Smooth muscle cell (in vitro differentiated cells): Measurements from ENCODE around the gene IL17A. TPM values are rescaled to one million over a fixed set of nuclear protein-coding genes. Genes with fewer than 3 reads are reported as not detected.
"Not testable (repeated sequence)": the region's sequence is repeated elsewhere in the genome, so short reads cannot be mapped to it uniquely, and the experiment has no call there.

ENCODE experiments used
- DNase-seq: peaks from one replicate; lab custom pipeline; 2025; ENCODE audit not compliant: unreplicated experiment; lab: John Stamatoyannopoulos, UW
- H2AFZ ChIP-seq: fragments of 200-600 bp; sonication (generic); 2 replicates; pipeline ENCODE4 v1.6.0; 2016; ENCODE audit warnings: antibody characterized with exemption, low read depth, mild to moderate bottlenecking
- H3F3A ChIP-seq: fragments of 200-600 bp; sonication (generic); 2 replicates; pipeline ENCODE4 v1.6.0; 2017; ENCODE audit warnings: antibody characterized with exemption, low read depth
- H3K27ac ChIP-seq: fragments of 200-600 bp; sonication (generic); 2 replicates; pipeline ENCODE4 v1.5.1; 2016; ENCODE audit warnings: low read depth, mild to moderate bottlenecking
- H3K27me3 ChIP-seq: fragments of 200-600 bp; sonication (generic); 2 replicates; pipeline ENCODE4 v1.6.1; 2016; ENCODE audit warnings: low read depth, mild to moderate bottlenecking
- H3K36me3 ChIP-seq: fragments of 200-600 bp; sonication (generic); 2 replicates; pipeline ENCODE4 v1.5.1; 2016; ENCODE audit warnings: low read depth
- H3K4me1 ChIP-seq: fragments of 200-600 bp; sonication (generic); 2 replicates; pipeline ENCODE4 v1.5.1; 2016; ENCODE audit warnings: low read depth
- H3K4me2 ChIP-seq: fragments of 200-600 bp; sonication (generic); 2 replicates; pipeline ENCODE4 v1.6.0; 2016; ENCODE audit warnings: mild to moderate bottlenecking
- H3K4me3 ChIP-seq: fragments of 200-600 bp; sonication (generic); 2 replicates; pipeline ENCODE4 v1.5.1; 2016; ENCODE audit warnings: mild to moderate bottlenecking
- H3K79me2 ChIP-seq: fragments of 200-600 bp; sonication (generic); 2 replicates; pipeline ENCODE4 v1.6.0; 2016; ENCODE audit warnings: low read depth, mild to moderate bottlenecking
- H3K9ac ChIP-seq: fragments of 200-600 bp; sonication (generic); 2 replicates; pipeline ENCODE4 v1.6.0; 2016; ENCODE audit warnings: low read depth
- H3K9me3 ChIP-seq: fragments of 200-600 bp; sonication (generic); replicated peaks from 2 replicates; pipeline ENCODE4 v1.5.1; 2016; ENCODE audit warnings: low read depth
- H4K20me1 ChIP-seq: fragments of 200-600 bp; sonication (generic); 2 replicates; pipeline ENCODE4 v1.6.0; 2016; ENCODE audit warnings: low read depth
- CTCF ChIP-seq: fragments of 200-600 bp; sonication (generic); IDR thresholded peaks from 2 replicates; pipeline ENCODE4 v1.5.1; 2017; ENCODE audit warnings: borderline replicate concordance, mild to moderate bottlenecking, antibody characterized with exemption; ENCODE audit not compliant: insufficient read depth, poor library complexity, severe bottlenecking
- WGBS: methylation state at CpG from one replicate; pipeline ENCODE4 v1.1.7; 2016; ENCODE audit warnings: low lambda C conversion rate; 5-methylcytosine and 5-hydroxymethylcytosine counted together
- polyA plus RNA-seq: library from polyadenylated mRNA; unstranded; fragments of >200 nt; fragmentation: Nextera tagmentation; extraction: Ambion mirVana; gene quantifications from 2 replicates; pipeline ENCODE4 v1.2.1, GENCODE V29; 2016
- total RNA-seq: library from RNA; depleted of rRNA; stranded (reverse); fragments of >200 nt; gene quantifications from 2 replicates; pipeline ENCODE4 v1.2.3, GENCODE V29; 2014

IL17A gene
- total and polyA plus RNA-seq, 2 experiments from 2014 or later = not detected

GRCh38 chr6:52195886-52196285, 9.7 kb downstream of the IL17A start:
- no peak for TF ChIP-seq CTCF
- no peaks in the 10 kb centered on the region for H3K9me3 ChIP-seq
- WGBS = 58% methylated on average over 2 of the region's 2 CpGs
- no peaks in the 10 kb centered on the region for H3K27me3 ChIP-seq
- no peak for DNase-seq
- H3K4me2 ChIP-seq = no peak overlapping the region
- no peak overlapping the region for H3K27ac ChIP-seq
- no peaks in the 10 kb centered on the region for H3F3A ChIP-seq
- no peaks in the 10 kb centered on the region for H3K36me3 ChIP-seq
- no peak overlapping the region for H3K9ac ChIP-seq
- no peaks in the 10 kb centered on the region for H4K20me1 ChIP-seq
- no peaks in the 10 kb centered on the region for H3K4me1 ChIP-seq
- no peak overlapping the region for H2AFZ ChIP-seq
- H3K79me2 ChIP-seq = no peaks in the 10 kb centered on the region
- no peak overlapping the region for H3K4me3 ChIP-seq

GRCh38 chr6:52200088-52200487, 13.9 kb downstream of the IL17A start:
- H3K4me3 ChIP-seq, DNase-seq, H3K9ac ChIP-seq, H3K4me2 ChIP-seq, H3K27ac ChIP-seq, H3K4me1 ChIP-seq, H3K79me2 ChIP-seq, H2AFZ ChIP-seq, H4K20me1 ChIP-seq, H3K9me3 ChIP-seq, H3K36me3 ChIP-seq, H3K27me3 ChIP-seq, H3F3A ChIP-seq: not testable (repeated sequence)
- whole genome bisulfite sequencing = 66% methylated on average over 5 of the region's 5 CpGs

GRCh38 chr6:52201046-52201445, 14.9 kb downstream of the IL17A start:
- H3F3A ChIP-seq = no peaks in the 10 kb centered on the region
- peaks cover 4% of the 10 kb centered on the region for H3K9me3 ChIP-seq
- H3K27ac ChIP-seq = no peak overlapping the region
- WGBS = 65% methylated on average over 1 of the region's 1 CpG
- no peaks in the 10 kb centered on the region for H4K20me1 ChIP-seq
- no peak overlapping the region for H3K4me2 ChIP-seq
- H3K79me2 ChIP-seq = no peaks in the 10 kb centered on the region
- TF ChIP-seq CTCF = no peak
- DNase-seq = no peak
- H3K36me3 ChIP-seq = no peaks in the 10 kb centered on the region
- H3K27me3 ChIP-seq = no peaks in the 10 kb centered on the region
- H3K4me1 ChIP-seq = no peaks in the 10 kb centered on the region
- no peak overlapping the region for H3K9ac ChIP-seq
- no peak overlapping the region for H2AFZ ChIP-seq
- H3K4me3 ChIP-seq = no peak overlapping the region

GRCh38 chr6:52201493-52201892, 15.3 kb downstream of the IL17A start:
- no peaks in the 10 kb centered on the region for H3K27me3 ChIP-seq
- no peak overlapping the region for H3K27ac ChIP-seq
- no peaks in the 10 kb centered on the region for H3K4me1 ChIP-seq
- H4K20me1 ChIP-seq = no peaks in the 10 kb centered on the region
- TF ChIP-seq CTCF = no peak
- no peaks in the 10 kb centered on the region for H3F3A ChIP-seq
- DNase-seq = no peak
- H3K4me3 ChIP-seq = no peak overlapping the region
- no peaks in the 10 kb centered on the region for H3K36me3 ChIP-seq
- no peak overlapping the region for H3K9ac ChIP-seq
- H3K9me3 ChIP-seq = peaks cover 4% of the 10 kb centered on the region
- H2AFZ ChIP-seq = no peak overlapping the region
- no peak overlapping the region for H3K4me2 ChIP-seq
- H3K79me2 ChIP-seq = no peaks in the 10 kb centered on the region
